Chondrocyte (in vitro differentiated cells): ENCODE measurements around the gene C1QTNF1. TPM values are rescaled to one million over a fixed set of nuclear protein-coding genes. Genes with fewer than 3 reads are reported as not detected.

Source experiments
- DNase-seq: peaks from one replicate; pipeline ENCODE4 v3.0.0; 2021; ENCODE audit warnings: mixed read lengths, low spot score
- H3K27ac Mint-ChIP-seq: one replicate; pipeline ENCODE4 v1.8.0; 2021; ENCODE audit warnings: mild to moderate bottlenecking, moderate library complexity, mixed read lengths; ENCODE audit not compliant: unreplicated experiment
- H3K27me3 Mint-ChIP-seq: 2 replicates; pipeline ENCODE4 v1.8.0; 2021; ENCODE audit warnings: low read depth, mixed read lengths
- H3K36me3 Mint-ChIP-seq: 2 replicates; pipeline ENCODE4 v1.8.0; 2021; ENCODE audit warnings: low read depth, mixed read lengths
- H3K4me1 Mint-ChIP-seq: 2 replicates; pipeline ENCODE4 v1.8.0; 2021; ENCODE audit warnings: low read depth, mild to moderate bottlenecking, mixed read lengths
- H3K4me3 Mint-ChIP-seq: one replicate; pipeline ENCODE4 v1.8.0; 2021; ENCODE audit warnings: mild to moderate bottlenecking, moderate library complexity, mixed read lengths; ENCODE audit not compliant: unreplicated experiment
- H3K9me3 Mint-ChIP-seq: 2 replicates; pipeline ENCODE4 v1.8.0; 2021; ENCODE audit warnings: low read depth, mixed read lengths
- total RNA-seq: library from RNA; stranded (reverse); gene quantifications from 3 replicates; pipeline ENCODE4 v1.2.1, GENCODE V29; 2021
- TF ChIP-seq, protein P1 (sequence below): fragments of 200-600 bp; sonication (generic); IDR thresholded peaks from 2 replicates; pipeline ENCODE4 v1.5.0; 2021; ENCODE audit warnings: antibody characterized with exemption, mild to moderate bottlenecking, moderate library complexity

C1QTNF1 gene
- total RNA-seq, 1 donor from 2014 or later, result 74.7 TPM

DNA sequence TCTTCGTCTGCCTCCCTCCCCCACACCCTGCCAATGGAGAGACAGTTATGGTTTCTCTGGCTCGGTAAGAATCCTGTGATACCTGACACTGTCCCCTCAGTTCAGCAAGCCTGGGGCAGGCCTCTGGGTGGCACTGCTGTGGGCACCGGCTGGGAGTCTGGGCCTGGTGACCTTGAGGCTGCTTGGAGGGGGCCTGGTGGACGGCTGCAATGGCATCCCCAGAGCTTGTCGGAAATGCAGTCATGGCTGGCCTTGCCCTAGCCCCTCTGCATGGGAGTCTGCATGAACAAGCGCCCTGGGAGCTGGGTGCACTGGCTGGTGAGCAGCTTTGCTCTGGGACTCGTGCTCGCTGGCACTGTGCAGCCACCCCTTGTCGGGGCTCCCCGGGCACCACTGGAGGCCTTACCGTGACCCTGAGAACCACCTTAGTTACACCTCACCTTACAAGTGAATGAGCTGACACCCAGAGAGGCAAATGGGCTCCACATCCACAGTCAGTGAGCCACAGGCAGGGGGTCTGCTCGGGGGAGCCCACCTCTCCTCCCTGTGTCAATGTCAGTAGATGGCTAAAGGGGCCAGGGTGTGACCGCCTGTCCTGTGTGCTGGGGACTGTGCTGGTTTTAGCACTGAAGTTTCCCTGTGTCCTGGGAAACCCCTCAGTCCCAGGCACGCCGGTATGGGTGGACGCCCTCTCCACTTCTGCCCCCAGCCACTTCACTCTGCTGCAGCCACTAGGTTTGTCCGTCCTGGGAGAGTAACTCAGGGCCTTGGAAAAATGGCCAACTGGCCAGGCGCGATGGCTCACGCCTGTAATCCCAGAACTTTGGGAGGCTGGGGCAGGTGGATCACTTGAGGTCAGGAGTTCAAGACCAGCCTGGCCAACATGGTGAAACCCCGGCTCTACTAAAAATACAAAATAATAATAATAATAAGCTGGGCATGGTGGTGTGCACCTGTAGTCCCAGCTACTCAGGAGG is 45.7 kb upstream of the C1QTNF1 start:
- Mint-ChIP-seq H3K27me3 (no peaks in the 10 kb centered on the region), H3K36me3 (no peaks in the 10 kb centered on the region), H3K4me1 (peaks cover 42% of the 10 kb centered on the region), H3K27ac (peak overlapping the region; percentile 22), H3K9me3 (no peaks in the 10 kb centered on the region), H3K4me3 (no peak overlapping the region)
- no peak for DNase-seq
- TF ChIP-seq, protein P1, sequence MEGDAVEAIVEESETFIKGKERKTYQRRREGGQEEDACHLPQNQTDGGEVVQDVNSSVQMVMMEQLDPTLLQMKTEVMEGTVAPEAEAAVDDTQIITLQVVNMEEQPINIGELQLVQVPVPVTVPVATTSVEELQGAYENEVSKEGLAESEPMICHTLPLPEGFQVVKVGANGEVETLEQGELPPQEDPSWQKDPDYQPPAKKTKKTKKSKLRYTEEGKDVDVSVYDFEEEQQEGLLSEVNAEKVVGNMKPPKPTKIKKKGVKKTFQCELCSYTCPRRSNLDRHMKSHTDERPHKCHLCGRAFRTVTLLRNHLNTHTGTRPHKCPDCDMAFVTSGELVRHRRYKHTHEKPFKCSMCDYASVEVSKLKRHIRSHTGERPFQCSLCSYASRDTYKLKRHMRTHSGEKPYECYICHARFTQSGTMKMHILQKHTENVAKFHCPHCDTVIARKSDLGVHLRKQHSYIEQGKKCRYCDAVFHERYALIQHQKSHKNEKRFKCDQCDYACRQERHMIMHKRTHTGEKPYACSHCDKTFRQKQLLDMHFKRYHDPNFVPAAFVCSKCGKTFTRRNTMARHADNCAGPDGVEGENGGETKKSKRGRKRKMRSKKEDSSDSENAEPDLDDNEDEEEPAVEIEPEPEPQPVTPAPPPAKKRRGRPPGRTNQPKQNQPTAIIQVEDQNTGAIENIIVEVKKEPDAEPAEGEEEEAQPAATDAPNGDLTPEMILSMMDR, result peak; percentile 24

DNA sequence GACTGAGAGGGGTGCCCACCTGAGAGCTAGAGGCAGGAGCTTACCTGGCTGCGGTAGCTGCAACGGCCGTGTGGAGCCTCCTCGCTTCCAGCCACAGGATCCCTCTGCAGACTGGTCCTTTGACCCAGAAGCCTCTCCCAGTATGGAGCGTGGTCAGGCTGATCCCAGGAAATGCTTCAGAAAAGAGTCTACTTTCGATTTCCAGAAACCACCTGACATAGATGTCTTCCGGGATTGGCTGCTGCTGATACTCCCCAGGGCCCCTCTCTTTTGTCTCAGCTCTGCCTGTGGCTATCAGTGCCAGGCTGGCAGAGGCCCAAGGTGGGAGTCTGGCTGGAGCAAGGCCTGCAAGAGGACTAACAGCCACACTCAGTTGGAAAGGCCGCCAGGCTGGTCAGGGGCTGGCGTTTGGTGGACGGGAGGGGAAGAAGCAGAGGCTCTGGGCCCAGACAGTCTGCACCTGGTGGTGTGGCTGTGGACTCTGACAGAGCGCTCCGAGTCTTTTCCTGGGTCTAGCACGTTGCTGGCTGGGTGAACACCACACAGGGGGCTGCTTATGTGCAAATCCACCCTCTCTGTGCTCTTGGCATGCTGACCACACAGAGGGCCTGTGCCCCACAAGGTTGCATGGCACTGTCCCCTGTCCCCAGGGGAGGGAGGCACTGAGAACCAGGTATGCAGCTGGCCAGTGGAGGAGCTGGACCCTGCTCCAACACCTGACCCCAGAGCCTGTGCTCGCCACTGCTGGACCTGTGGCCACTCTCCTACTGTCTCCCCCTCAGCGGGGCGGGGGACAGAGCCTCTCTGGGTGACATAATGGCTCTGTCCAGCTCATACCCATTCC is 44.0 kb upstream of the C1QTNF1 start, which contains the start of gene LGALS3BP:
Gene LGALS3BP (minus strand): TSS at position 144 of the 844 bp plus-strand sequence. CDS start 2,732 bp downstream, outside the sequence.
- H3K27ac Mint-ChIP-seq, result peak within 1 kb of the TSS; percentile 80
- no peaks in the 10 kb centered on the region for H3K36me3 Mint-ChIP-seq
- TF ChIP-seq, protein P1, result no peak
- peak within 1 kb of the TSS; percentile 51 for H3K4me3 Mint-ChIP-seq
- no peaks in the 10 kb centered on the region for H3K9me3 Mint-ChIP-seq
- peaks cover 37% of the 10 kb centered on the region for H3K4me1 Mint-ChIP-seq
- no peak for DNase-seq
- no peaks in the 10 kb centered on the region for H3K27me3 Mint-ChIP-seq

DNA sequence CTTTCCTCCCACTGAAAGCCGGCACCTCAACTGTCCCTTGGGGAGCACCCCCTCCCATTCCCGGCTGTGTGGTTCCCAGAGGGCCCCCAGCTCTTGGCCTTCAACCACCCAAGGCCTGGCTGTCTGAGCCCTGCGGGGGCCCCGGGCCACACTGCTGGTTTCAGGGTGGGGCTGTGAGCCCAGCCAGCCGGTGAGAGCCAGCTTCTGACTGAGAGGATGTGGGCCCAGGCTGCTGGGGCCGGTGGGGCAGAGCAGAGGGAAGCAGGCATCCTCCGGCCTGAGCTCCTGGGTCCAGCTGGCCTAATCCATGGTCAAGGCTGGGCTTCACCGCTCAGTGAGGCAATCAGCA is 43.4 kb upstream of the C1QTNF1 start:
- H3K9me3 Mint-ChIP-seq, result no peaks in the 10 kb centered on the region
- DNase-seq, result no peak
- no peak overlapping the region for H3K27ac Mint-ChIP-seq
- TF ChIP-seq, protein P1, result no peak
- H3K27me3 Mint-ChIP-seq, result no peaks in the 10 kb centered on the region
- H3K4me1 Mint-ChIP-seq, result peaks cover 31% of the 10 kb centered on the region
- H3K36me3 Mint-ChIP-seq, result no peaks in the 10 kb centered on the region
- H3K4me3 Mint-ChIP-seq, result no peak overlapping the region

DNA sequence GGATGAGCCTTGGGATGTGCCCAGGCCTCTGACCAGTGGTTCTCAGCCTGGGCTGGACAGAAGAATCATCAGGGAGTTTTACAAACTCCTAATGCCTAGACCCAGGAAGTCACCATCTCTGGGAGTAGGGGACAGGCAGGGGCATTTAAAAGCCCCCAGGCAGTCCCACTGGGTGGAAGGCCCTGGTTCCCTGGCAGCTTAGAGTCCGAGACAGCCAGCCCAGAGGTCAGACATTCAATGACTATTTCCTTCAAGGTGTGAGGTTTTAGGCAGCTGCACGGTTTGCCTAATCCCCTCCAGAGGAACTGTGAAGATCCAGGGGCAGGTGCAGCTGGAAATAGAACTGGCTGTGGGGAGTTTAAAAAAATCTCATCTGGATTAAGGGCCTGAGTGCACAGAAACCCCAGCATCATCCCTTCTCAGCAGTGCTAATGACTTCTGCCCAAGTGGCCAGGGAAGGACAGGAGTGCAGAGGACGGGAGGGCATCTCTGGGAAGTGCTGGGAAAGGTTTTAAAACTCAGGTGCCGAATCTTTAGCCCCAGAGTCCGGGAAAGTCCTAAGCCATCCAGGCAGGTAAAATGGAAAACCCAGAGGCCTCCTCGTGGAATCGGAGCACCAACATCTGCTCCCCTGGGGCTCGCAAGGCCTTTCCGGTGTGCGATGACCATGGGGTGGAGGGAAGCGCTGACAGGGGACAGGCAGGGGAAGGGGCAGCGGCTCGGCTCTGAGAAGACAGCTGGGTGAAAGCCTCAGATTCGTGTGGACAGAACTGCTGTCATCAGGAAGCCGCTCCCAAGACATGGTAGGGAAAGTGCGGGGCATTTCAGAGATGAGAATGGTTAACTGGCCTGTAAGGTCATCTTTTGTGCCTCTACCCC is 42.7 kb upstream of the C1QTNF1 start:
- TF ChIP-seq, protein P1, result no peak
- Mint-ChIP-seq H3K27me3 (no peaks in the 10 kb centered on the region), H3K4me3 (no peak overlapping the region), H3K27ac (no peak overlapping the region), H3K4me1 (peaks cover 31% of the 10 kb centered on the region), H3K9me3 (no peaks in the 10 kb centered on the region), H3K36me3 (no peaks in the 10 kb centered on the region)
- no peak for DNase-seq
